Stomach smooth muscle (tissue), 2 donors: Measurements from ENCODE around the gene TM6SF1.
A peak's percentile ranks its signal among the peaks of the same experiment; 100 is the strongest.
"Not testable (repeated sequence)": the region's sequence is repeated elsewhere in the genome, so short reads cannot be mapped to it uniquely, and the experiment has no call there.

ENCODE experiments used
- H3K27ac ChIP-seq: one replicate; pipeline ENCODE4 v1.7.0; 2013; ENCODE audit warnings: mild to moderate bottlenecking, low read length, inconsistent platforms
- H3K27me3 ChIP-seq, 2 donors: one replicate each; pipeline ENCODE4 v1.7.0; 2013; ENCODE audit warnings: low read length in 2 of 2; ENCODE audit not compliant: insufficient read depth in 2 of 2, control insufficient read depth in 1 of 2
- H3K36me3 ChIP-seq, 2 donors: one replicate each; pipeline ENCODE4 v1.7.0; 2013; ENCODE audit warnings: low read length in 2 of 2; ENCODE audit not compliant: control insufficient read depth in 2 of 2, insufficient read depth in 2 of 2
- H3K4me1 ChIP-seq: one replicate; pipeline ENCODE4 v1.7.0; 2013; ENCODE audit warnings: low read length; ENCODE audit not compliant: control insufficient read depth, insufficient read depth
- H3K4me3 ChIP-seq, 2 donors: one replicate each; pipeline ENCODE4 v1.7.0; 2013; ENCODE audit warnings: low read length in 2 of 2
- H3K9ac ChIP-seq, 2 donors: one replicate each; pipeline ENCODE4 v1.7.0; 2013; ENCODE audit warnings: low read length in 2 of 2, mild to moderate bottlenecking in 1 of 2
- H3K9me3 ChIP-seq, 2 donors: one replicate each; pipeline ENCODE4 v1.7.0; 2013; ENCODE audit warnings: low read length in 2 of 2; ENCODE audit not compliant: control insufficient read depth in 2 of 2
- donor health status: healthy.
- donor health status: Pancreatic carcinoma.

TM6SF1 gene

DNA sequence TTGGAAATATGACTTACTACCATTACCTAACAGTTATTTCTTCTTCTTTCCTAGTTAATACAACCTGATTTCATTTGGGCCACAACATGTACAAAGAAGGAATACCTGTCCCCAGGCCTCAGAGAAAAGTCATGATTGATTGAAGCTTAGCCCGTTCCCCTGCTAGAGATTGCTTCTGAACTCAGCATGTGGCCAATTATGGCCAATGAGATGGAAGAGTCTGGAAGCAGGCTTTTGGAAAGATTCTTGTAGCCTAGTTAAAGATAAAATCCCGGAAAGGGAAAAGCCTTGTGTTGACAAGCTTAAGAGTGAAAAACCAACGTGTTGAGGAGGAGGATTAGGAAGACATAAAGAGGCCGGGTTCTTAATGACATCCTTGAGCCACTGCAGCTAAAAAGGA lies 17.0 kb upstream of the TM6SF1 start:
- Histone ChIP-seq H3K9me3 (no peaks in the 10 kb centered on the region), H3K4me3 (no peak overlapping the region), H3K27me3 (no peaks in the 10 kb centered on the region), H3K9ac (no peak overlapping the region), H3K4me1 (no peaks in the 10 kb centered on the region), H3K36me3 (no peaks in the 10 kb centered on the region), H3K27ac (no peak overlapping the region)

GRCh38 chr15:83091965-83092308 lies 15.5 kb upstream of the TM6SF1 start:
- not testable (repeated sequence) for H3K27ac ChIP-seq, H3K36me3 ChIP-seq, H3K27me3 ChIP-seq, H3K9ac ChIP-seq, H3K4me3 ChIP-seq, H3K9me3 ChIP-seq, H3K4me1 ChIP-seq

DNA sequence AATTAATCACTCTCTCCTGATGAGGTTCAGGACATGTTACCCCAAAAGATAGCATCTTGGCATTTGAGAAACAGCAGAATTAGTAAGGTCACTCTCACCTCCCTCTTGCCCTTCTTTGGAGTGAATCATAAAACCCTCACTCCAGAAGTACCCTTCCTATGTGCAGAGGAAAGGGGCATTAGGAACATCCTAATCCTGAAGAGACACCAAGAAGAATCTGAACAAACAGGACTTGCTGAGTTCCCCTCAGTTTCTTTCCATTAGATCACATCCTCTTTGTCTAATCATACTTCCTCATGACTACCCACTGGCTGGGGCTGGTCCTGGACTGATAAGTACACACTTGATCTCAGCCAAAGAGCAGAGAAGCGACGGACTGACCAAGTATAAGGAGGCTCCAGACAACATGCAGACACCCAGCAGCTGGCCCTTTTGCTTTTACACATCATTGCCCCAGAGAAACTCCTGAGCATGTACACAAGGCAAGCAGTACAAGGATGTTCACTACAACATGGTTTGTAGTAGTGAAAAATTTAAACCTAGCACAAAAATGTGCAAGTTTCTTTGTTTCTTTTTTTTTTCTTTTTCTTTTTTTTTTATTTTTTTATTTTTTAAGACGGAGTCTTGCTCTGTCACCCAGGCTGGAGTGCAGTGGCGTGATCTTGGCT lies 15.0 kb upstream of the TM6SF1 start:
- no peaks in the 10 kb centered on the region for H3K4me1 ChIP-seq
- no peaks in the 10 kb centered on the region for H3K27me3 ChIP-seq
- H3K4me3 ChIP-seq = no peak overlapping the region
- no peaks in the 10 kb centered on the region for H3K9me3 ChIP-seq
- H3K9ac ChIP-seq = no peak overlapping the region
- H3K27ac ChIP-seq = no peak overlapping the region
- H3K36me3 ChIP-seq = no peaks in the 10 kb centered on the region

DNA sequence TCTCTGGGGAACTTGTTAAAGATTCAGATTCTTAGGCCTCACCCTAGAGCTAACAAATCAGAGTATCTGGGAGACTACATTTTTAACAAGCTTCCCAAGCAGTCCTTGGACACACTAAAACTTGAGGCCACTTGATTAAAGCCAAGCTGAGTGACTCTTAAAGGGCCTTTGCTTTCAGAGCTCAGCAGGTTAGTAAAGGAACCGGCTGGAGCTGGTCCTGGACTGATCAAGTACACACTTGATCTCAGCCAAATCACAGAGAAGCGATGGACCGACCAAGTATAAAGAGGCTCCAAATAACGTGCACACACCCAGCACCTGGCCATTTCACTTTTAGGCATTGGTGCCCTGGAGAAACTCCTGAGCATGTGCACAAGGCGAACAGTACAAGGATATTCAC lies 12.9 kb upstream of the TM6SF1 start:
- Histone ChIP-seq H3K4me3 (no peak overlapping the region), H3K9me3 (peaks cover 0 to 8% of the 10 kb centered on the region in 2 donors), H3K27ac (no peak overlapping the region), H3K27me3 (peaks cover 0 to 5% of the 10 kb centered on the region in 2 donors), H3K9ac (no peak overlapping the region), H3K4me1 (no peaks in the 10 kb centered on the region), H3K36me3 (no peaks in the 10 kb centered on the region)

DNA sequence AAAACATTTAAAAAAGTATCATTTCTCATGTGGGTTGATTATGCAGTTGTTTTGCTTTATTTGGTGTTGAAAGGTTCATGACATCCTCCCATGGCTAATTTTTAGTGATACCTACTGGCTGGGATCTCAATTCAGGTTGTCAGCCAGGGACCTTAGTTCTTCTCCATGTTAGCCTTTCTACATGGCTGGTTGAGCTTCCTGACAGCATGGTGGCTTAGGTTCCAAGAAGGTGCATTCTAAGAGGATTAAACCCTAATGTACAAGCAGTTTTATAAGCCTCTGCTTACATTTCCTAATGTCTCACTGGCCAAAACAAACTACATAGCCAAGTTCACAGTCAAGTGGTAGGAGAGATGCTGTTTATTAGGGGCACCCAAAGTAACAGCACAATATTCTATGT lies 9.4 kb upstream of the TM6SF1 start:
- H3K36me3 ChIP-seq = no peaks in the 10 kb centered on the region
- no peak overlapping the region for H3K4me3 ChIP-seq
- H3K27me3 ChIP-seq = peaks cover 0 to 11% of the 10 kb centered on the region in 2 donors
- H3K27ac ChIP-seq = no peak overlapping the region
- H3K9me3 ChIP-seq = peaks cover 0 to 8% of the 10 kb centered on the region in 2 donors
- no peaks in the 10 kb centered on the region for H3K4me1 ChIP-seq
- H3K9ac ChIP-seq = no peak overlapping the region

- H3K4me3 ChIP-seq = no peak overlapping the region
- H3K4me1 ChIP-seq = no peaks in the 10 kb centered on the region
Measured at GRCh38 chr15:83099290-83099689, 8.2 kb upstream of the TM6SF1 start.

DNA sequence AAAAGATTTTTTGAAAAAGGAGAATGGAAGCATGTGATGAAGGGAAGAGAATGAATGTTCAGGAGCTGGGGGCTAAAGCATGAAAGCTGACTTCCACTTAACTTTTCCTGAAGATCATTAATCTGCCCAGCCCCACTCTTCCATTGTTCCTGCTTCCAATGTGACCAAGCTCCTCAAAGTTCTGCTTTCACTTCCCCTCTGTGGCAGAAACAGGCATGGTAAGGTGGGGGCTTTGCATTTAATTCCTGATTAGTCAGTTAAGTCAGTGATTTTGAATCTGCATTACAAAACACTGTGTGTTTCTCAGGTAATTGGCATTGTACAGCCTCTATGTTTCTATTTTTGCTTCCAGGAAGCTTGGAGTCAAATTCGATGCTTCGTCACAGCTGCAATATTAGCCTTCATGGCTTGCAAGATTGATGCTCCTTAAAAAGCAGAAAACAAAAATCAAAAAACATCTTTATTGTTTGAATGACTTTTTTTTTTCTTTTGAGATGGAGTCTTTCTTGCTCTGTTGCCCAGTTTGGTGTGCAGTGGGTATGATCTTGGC lies 7.3 kb upstream of the TM6SF1 start:
- no peak overlapping the region for H3K4me3 ChIP-seq
- peaks cover 0 to 8% of the 10 kb centered on the region in 2 donors for H3K9me3 ChIP-seq
- H3K9ac ChIP-seq = no peak overlapping the region
- no peaks in the 10 kb centered on the region for H3K4me1 ChIP-seq
- H3K27ac ChIP-seq = no peak overlapping the region
- peaks cover 0 to 15% of the 10 kb centered on the region in 2 donors for H3K27me3 ChIP-seq
- H3K36me3 ChIP-seq = no peaks in the 10 kb centered on the region

More at GRCh38 chr15:83099290-83099689, 8.2 kb upstream of the TM6SF1 start:
- H3K9ac ChIP-seq = no peak overlapping the region
- no peaks in the 10 kb centered on the region for H3K36me3 ChIP-seq
- no peak overlapping the region for H3K27ac ChIP-seq
- H3K9me3 ChIP-seq = peaks cover 0 to 8% of the 10 kb centered on the region in 2 donors
- H3K27me3 ChIP-seq = peaks cover 0 to 15% of the 10 kb centered on the region in 2 donors

- H3K36me3 ChIP-seq = no peaks in the 10 kb centered on the region
Measured at GRCh38 chr15:83102346-83102745, 5.1 kb upstream of the TM6SF1 start.

GRCh38 chr15:83104141-83104540 lies 3.3 kb upstream of the TM6SF1 start:
- Histone ChIP-seq H3K4me1 (peaks cover 10% of the 10 kb centered on the region), H3K9ac (no peak overlapping the region), H3K27me3 (peaks cover 27 to 31% of the 10 kb centered on the region in 2 donors), H3K4me3 (no peak overlapping the region), H3K36me3 (no peaks in the 10 kb centered on the region), H3K27ac (no peak overlapping the region), H3K9me3 (no peaks in the 10 kb centered on the region)

More at GRCh38 chr15:83102346-83102745, 5.1 kb upstream of the TM6SF1 start:
- Histone ChIP-seq H3K4me1 (peaks cover 3% of the 10 kb centered on the region), H3K9ac (no peak overlapping the region), H3K4me3 (no peak overlapping the region), H3K27ac (no peak overlapping the region), H3K27me3 (peaks cover 10 to 22% of the 10 kb centered on the region in 2 donors), H3K9me3 (peaks cover 0 to 8% of the 10 kb centered on the region in 2 donors)

GRCh38 chr15:83105440-83105839 lies 2.0 kb upstream of the TM6SF1 start:
- Histone ChIP-seq H3K4me3 (no peak overlapping the region), H3K9me3 (no peaks in the 10 kb centered on the region), H3K4me1 (peaks cover 10% of the 10 kb centered on the region), H3K27ac (no peak overlapping the region), H3K27me3 (peaks cover 31 to 38% of the 10 kb centered on the region in 2 donors), H3K9ac (no peak overlapping the region), H3K36me3 (no peaks in the 10 kb centered on the region)

GRCh38 chr15:83107841-83108181 lies 366 bp downstream of the TM6SF1 start:
- no peaks in the 10 kb centered on the region for H3K9me3 ChIP-seq
- H3K4me1 ChIP-seq = peaks cover 14% of the 10 kb centered on the region
- no peak overlapping the region for H3K9ac ChIP-seq
- no peak overlapping the region for H3K27ac ChIP-seq
- H3K36me3 ChIP-seq = no peaks in the 10 kb centered on the region
- H3K4me3 ChIP-seq = peak overlapping the region in 1 of 2 donors; percentile 63
- peaks cover 31 to 32% of the 10 kb centered on the region in 2 donors for H3K27me3 ChIP-seq
